ENCODE results near the gene ANKRD33B. TPM values are rescaled to one million over a fixed set of nuclear protein-coding genes. Genes with fewer than 3 reads are reported as not detected.
"Not testable (repeated sequence)": the region's sequence is repeated elsewhere in the genome, so short reads cannot be mapped to it uniquely, and the experiment has no call there.

The ANKRD33B gene
- total RNA-seq, 1 donor from 2014 or later = 2.1 TPM

DNA sequence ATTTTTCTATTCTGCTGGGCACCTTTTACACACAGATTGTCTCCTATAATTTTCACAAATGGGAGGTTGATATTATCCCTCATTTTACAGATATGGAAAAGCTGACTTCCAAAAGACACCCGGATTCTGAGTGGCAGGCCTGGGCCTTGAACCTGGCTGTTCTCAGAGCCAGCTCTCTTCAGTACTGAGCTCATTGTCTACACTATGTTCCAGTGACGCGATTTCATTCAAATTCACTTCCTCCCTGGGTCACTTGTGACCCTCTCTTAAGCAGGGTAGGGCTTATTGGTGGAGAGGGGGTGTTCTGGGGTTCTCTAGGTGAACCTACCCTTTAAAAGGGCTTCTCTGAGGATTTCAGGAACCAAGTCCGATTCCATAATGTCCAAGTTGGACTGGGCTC lies 70.2 kb downstream of the ANKRD33B start:
- no peak for DNase-seq (ENCODE audit: low read depth in 2 of 2)

DNA sequence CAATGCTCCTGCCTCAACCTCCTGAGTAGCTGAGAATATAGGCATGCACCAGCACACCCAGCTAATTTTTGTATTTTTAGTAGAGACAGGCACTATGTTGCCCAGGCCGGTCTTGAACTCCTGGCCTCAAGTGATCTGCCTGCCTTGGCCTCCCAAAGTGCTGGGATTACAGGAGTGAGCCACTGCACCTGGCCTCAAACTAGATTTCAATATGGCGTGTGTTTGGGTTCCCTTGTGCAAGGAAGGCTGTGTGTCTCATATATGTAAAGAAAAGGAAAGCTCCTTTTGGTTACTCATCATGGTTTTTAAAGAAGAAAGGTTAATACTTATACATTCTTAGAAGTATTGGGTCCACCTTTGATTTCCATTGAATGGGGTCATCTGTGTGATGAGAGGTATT lies 70.7 kb downstream of the ANKRD33B start:
- no peak for DNase-seq (ENCODE audit: low read depth in 2 of 2)

DNA sequence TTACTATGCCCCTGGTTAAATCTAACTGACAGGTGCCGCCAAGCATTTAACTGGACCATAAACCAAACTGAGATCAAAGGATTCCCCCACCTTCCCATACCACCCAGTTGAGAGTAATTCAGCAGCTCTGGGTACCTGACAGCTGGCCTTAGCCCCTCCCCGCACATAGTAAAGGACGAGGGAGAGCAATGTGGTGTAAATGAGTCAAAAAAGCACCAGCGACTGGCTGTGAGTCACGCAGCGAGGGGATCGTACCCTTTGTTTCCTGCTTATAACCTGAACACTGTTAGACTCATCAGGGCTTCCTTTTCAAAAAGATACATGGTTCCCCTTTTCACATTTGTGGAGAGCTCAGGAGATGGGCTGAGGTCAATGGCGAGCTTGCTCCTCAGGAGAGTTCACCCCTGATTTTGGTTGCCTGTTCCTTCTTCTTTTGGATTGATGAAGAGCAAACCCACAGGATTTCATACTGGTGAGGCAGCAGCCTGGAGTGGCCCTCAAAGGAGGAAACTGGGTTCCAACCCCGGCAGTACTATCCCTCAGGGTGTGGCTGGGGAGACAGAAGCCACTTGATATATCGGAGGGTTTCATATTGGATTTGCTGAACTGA lies 71.5 kb downstream of the ANKRD33B start:
- peak; percentile 47 to 82 for DNase-seq (ENCODE audit: low read depth in 2 of 2)

DNA sequence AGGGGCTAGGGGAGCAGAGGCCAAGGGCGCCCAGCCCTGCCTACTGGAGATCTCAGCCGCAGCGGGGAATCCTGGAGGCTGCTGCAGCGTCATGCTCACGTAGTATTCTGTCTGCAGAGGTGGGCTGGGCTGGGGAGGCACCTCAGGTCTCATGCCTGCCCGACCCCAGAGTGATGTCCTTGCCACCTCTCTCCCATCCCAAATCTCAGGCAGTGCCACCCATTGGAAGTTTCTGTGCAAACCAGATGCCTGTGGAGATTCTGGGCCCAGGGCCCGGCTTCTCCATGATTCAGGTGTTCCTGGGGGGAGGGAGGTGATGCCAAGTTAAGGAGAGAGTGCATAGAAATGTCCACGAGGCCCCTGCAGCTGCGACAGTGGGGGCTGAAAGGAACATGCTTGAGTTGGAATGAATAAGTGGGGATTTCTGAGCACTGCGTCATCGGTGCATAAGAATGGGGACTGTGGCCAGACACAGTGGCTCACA lies 72.0 kb downstream of the ANKRD33B start:
- no peak for DNase-seq (ENCODE audit: low read depth in 2 of 2)

DNA sequence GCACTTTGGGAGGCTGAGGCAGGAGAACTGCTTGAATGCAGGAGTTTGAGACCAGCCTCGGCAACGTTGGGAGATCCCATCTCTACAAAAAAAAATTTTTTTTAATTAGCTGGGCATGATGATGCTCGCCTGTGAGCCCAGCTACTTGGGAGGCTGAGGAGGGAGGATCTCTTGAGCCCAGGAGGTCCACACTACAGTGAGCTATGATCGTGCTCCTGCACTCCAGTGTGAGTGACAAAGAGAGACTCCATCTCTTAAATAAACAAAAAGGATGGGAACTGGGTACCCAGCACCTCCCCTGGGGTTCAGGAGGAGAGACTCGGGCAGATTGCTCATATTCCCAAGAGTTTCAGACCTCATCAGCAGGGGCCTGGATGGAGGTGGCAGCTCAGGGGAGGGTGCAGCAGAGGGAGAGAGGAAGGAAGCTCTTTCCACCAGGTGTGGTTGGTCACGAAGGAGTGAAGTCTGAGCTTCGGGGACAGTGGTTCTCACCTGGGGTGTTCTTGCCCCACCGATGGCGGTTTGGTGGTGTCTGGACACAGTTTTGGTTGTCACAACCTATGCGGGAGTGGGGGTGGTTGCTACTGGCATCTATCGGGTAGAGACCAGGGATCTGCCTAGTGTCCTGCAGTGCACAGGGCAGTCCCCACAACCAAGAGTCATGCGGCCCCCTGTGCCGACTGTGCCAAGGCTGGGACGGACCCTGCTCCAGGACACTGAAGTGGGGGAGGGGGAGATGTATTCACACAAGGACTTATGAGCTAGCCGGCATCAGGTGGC lies 72.7 kb downstream of the ANKRD33B start:
- no peak for DNase-seq (ENCODE audit: low read depth in 2 of 2)

DNA sequence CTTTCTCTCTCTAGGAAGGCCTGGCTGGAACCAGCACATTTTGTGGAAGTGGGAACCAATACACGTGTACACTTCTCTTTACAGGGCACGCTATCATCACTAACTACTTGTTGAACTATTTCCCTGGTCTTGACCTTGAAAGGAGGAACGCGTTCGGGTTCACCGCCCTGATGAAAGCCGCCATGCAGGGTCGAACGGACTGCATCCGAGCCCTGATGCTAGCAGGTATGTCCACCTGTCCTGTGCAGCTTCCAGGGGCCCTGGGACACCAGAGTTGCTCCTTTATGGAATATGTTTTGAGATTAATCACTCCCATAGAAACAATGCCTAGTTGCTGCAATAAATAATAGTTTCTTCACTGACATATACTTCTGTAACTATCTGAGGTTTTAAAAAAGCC lies 74.1 kb downstream of the ANKRD33B start:
- DNase-seq (ENCODE audit: low read depth in 2 of 2) = no peak

DNA sequence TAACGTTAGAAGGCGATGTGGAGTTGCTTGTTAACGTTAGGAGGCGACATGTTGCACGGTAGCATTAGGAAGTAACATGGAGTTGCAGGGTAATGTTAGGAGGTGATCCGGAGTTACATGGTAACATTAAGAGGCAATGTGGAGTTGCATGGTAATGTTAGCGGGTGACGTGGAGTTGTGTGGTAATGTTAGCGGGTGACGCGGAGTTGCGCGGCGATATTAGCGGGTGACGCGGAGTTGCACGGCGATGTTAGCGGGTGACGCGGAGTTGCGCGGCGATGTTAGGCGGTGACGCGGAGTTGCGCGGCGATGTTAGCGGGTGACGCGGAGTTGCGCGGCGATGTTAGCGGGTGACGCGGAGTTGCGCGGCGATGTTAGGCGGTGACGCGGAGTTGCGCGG lies 74.9 kb downstream of the ANKRD33B start:
- not testable (repeated sequence) for DNase-seq (ENCODE audit: low read depth in 2 of 2)

DNA sequence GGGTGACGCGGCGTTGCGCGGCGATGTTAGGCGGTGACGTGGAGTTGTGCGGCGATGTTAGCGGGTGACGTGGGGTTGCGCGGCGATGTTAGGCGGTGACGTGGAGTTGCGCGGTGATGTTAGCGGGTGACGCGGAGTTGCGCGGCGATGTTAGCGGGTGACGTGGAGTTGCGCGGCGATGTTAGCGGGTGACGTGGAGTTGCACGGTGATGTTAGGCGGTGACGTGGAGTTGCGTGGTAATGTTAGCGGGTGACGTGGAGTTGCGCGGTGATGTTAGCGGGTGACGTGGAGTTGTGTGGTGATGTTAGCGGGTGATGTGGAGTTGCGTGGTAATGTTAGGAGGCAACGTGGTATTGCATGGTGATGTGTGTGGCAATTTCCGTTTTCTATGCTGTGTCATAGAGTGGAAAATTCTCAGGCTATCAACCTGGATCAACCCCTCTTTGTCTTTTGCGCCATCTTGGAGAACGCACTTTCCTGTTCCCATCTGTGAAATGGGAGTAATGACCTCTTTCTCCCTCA lies 76.0 kb downstream of the ANKRD33B start:
- no peak for DNase-seq (ENCODE audit: low read depth in 2 of 2)

DNA sequence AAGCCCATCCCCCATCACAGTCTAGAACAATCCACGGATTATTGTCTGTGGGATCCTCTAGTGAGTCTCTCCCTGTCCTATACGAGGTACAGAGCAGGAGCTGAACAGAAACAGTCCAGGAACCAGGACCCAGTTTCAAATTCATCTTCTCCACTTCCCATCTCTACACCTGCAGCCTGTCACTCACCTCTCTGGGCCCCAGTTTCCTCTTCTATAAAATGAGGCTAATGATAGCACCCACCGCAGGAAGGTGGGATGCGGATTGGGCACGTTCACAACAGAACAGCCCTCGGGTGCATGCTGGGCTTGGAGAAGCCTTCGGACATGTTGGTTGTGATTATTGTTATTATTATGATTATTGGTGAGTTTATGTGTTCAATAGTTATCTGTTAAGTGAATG lies 78.5 kb downstream of the ANKRD33B start:
- DNase-seq (ENCODE audit: low read depth in 2 of 2) = no peak

DNA sequence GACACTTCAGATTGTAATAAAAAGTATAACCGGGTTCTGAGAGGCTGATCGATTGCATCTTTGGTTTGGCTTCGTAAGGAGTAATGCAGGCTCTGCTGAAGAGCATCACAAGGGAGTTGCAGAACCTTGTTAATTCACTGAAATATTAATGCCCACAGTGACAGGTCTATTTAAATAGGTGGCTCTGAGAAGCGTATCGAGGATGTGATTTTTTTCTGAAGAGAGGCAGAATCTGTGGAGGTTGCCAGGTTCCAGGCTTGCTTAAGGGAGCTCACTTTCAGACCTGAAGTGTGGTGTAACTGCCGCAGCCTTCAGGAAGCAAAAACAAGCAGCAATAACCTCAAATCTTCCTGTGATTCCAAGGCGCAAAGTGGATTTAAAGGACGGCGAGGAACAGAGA lies 80.3 kb downstream of the ANKRD33B start:
- no peak for DNase-seq (ENCODE audit: low read depth in 2 of 2)

DNA sequence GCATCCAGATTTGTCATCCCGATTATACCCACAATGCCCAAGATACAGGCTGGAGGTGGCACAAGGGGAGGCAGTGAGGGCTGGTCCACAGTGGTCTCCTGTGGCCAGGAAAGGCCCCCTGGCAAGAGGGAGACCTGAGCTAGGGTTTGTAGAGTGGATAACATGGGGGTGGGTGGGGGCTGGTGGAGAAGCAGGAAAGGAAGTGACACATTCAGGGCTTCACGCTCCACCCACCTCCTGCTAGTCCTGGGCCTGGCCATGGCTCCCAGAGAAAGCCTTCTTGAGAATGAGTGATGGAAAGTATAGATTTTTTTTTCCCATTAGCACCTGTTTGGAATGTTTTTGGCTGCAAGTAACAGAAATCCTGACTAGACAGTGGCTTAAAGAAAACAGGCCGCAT lies 81.3 kb downstream of the ANKRD33B start:
- peak in 1 of 2 donors; percentile 12 for DNase-seq (ENCODE audit: low read depth in 2 of 2)

DNA sequence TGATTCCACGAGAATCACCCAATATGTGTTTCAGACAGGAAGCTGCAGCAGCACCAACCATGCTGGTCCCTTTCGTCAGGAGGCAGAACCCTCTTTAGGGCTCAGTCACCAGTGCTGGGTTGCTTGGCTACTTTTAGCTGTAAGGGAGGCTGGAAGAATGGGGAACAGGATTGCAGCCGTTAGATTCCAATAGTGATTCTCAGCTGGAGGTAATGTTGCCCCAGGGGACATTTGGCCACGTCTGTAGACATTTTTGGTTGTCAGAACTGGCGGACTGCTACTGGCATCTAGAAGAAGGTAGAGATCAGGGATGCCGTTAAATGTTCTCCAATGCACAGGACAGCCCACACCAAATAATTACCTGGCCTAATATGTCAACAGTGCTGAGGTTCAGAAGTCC lies 81.8 kb downstream of the ANKRD33B start:
- DNase-seq (ENCODE audit: low read depth in 2 of 2) = no peak

DNA sequence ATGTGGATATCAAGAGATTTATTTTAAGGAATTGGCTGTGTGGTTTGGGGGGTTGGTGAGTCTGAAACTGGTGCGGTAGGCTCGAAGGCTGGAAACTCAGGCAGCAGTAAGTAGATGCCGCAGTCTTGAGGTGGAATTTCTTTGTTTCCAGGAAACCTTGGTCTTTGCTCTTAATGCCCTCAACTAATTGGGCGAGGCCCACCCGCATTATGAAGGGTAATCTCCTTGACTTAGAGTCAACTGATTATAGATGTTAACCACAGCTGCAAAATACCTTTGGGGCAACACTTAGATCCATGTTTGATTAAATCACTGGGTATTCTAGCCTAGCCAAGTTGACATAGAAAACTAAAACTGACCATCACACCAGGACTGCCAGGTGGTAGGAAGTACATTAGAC lies 83.8 kb downstream of the ANKRD33B start:
- DNase-seq (ENCODE audit: low read depth in 2 of 2) = no peak

DNA sequence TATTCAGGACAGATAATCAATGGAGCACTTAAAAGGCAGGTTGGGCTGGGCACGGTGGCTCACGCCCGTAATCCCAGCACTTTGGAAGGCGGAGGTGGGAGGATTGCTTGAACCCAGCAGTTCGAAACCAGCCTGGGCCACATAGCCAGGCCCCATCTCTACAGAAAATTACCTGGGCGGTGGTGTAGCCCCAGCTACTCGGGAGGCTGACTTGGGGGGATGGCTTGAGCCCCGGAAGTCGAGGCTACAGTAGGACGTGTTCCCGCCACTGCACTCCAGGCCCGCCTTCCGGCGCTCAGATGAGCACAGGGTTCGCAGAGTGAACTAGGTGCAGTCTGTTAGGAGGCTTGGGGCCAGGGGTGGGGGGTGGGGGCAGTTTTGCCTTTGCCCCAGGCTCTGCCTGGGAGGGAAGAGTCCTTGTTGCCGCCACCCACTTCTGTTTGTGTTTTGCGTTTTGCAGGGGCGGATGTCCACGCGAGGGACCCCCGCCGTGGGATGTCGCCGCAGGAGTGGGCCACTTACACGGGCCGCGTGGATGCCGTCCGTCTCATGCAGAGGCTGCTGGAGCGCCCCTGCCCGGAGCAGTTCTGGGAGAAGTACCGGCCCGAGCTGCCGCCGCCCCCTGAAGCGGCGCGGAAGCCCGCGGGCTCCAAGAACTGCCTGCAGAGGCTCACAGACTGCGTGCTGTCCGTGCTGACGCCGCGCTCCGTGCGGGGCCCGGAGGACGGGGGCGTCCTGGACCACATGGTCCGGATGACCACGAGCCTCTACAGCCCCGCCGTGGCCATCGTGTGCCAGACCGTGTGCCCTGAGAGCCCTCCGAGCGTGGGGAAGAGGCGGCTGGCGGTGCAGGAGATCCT lies 85.2 kb downstream of the ANKRD33B start:
- DNase-seq (ENCODE audit: low read depth in 2 of 2) = no peak

DNA sequence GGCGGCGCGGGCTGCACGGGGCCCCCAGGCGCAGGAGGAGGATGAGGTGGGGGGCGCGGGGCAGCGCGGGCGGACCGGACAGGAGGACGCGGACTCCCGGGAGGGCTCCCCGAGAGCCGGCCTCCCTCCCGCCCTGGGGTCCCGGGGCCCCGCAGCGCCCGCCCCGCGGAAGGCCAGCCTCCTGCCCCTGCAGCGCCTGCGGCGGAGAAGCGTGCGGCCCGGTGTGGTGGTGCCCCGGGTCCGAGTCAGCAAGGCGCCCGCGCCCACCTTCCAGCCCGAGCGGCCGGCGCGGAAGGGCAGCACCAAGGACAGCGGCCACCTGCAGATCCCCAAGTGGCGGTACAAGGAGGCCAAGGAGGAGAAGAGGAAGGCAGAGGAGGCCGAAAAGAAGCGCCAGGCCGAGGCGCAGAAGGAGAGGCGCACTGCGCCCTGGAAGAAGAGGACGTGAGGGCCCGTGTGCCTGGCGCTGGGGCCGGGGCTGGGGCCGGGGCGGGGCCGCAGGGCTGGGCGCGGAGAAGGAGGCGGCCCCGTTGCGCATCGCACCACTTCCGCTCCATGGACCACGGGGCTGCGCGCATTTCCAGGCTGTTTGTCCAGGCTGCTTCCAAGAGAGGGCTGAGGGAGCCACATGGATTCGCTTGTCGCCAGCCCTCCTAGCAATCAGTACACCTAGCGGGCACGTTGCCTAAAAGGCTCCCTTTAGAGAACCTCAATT lies 86.0 kb downstream of the ANKRD33B start:
- DNase-seq (ENCODE audit: low read depth in 2 of 2) = no peak

DNA sequence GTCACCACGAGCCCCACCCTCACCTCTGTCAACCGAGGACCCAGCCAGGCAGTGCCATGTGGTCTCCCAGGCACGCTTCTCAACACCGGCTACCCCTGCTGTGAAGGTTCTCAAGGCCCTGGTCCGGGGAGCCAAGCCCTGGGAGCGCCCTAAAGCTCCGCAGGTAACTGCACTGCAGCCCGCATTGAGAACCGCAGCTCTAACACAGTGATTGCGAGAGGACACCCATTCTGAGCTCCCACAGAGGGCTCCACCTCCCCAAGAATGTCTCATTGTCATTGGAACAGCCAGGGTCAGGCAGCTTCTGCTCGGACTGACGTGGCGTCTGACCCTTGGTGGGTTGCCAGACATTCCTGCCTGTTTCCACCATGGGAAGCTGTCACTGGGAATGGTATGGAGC lies 88.3 kb downstream of the ANKRD33B start:
- DNase-seq (ENCODE audit: low read depth in 2 of 2) = peak; percentile 83 to 88

DNA sequence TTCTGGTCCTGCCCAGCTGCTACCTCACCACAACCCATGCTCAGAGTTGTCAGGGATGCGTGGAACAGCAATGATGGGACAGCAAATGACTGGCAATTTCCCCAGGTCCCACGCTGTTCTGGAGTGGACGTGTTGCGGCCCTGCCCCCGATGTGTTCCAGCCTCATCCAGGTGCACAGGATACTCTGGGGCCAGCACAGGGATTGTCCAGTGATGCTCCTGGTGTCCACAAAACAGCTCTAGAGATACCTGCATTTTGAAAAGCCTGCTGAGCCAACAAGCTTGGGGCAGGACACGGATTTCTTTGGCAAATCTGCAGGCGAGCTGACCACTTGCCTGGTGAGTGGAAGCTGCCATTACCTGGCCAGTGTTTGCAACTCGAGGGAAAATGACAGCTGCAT lies 88.7 kb downstream of the ANKRD33B start:
- DNase-seq (ENCODE audit: low read depth in 2 of 2) = no peak

DNA sequence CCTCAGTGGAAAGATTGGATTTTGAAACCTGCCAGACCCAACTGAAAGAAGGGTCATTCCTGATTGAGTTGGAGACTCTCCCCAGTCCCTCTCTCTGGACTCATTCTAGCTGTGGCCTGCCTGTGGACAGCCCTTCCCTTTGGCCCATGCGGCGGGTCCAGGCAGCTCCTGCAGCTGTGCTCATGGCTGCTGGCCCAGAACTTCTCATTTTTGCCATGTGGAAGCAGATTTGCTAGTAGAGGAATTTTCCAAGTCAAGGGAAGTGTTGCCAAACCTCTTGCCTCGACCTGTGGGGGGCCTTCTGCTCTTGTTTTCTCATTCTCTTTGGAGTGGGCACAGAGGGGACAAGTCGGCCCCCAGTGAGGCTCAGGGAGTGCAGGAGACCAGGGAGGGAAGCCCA lies 89.2 kb downstream of the ANKRD33B start:
- no peak for DNase-seq (ENCODE audit: low read depth in 2 of 2)

DNA sequence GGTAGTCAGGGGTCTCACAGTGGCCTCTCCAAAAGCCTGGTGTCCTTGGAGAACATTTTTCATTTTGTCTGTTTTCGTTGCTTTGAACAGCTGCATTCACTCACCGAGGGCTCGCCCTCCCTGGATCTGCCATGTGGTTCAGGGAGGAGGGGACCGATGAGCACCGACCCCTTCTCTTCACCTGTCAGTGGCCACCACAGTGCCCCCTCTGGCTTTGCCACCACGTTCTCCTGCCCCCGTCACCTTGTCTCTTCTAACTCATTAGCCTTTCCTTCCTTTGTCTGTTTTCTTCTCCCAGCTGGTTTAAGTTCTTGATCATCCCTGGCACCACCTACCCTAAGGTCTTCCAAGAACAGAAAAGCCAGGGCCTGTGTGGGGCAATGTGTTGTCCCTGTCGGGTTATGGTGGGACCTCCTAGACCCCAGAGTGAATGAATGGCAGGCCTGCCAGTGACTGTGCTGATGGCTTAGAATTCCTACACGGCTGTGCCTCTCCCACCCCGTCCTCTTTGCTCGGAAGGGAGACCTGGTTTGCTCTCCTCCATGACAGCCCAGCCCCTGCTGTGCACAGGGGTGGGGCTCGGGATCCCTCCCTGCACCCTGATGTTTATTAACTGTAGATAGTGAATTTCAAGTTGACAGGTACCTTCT lies 90.0 kb downstream of the ANKRD33B start:
- no peak for DNase-seq (ENCODE audit: low read depth in 2 of 2)

DNA sequence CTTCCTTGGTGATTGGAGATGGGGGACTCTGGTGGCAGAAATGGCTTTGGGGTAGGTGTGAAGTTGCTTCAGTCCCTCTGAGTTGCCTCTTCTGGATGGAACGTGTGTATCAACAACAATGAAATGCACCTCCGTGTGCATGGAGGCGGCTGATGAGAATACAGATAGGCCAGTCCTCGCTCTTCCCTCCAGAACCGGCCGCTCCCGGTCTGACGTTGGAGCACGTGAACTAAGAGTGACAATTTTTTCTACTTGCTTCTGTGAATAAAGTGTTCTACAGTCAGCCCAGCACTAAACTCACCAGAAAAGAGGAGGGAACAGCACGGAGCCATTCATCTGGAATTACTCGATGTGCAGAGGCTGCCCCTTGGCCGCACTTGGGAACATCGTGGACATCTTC lies 90.7 kb downstream of the ANKRD33B start:
- DNase-seq (ENCODE audit: low read depth in 2 of 2) = no peak
